Measurements from ENCODE around the gene AVPR2.

GRCh38 chrX:153854702-153855101 lies 49.8 kb upstream of the AVPR2 start:
- TF ChIP-seq CTCF (conservative IDR thresholded peaks at IDR 0.05) (no peak), EZH2 (IDR thresholded peaks at IDR 0.05; ENCODE audit: low read depth) (no peak)

Data from PC-9 (cell line).